Stimulated activated CD8-positive, alpha-beta memory T cell treated with anti-CD3 and anti-CD28 coated beads, Interleukin-15, amount 100 ng/mL, for 48 hours (primary cell): ENCODE results near the gene NBPF1.
"Not testable (repeated sequence)": the region's sequence is repeated elsewhere in the genome, so short reads cannot be mapped to it uniquely, and the experiment has no call there.

Experiments
- DNase-seq, 2 donors: peaks; one replicate each; pipeline ENCODE4 v3.0.0-alpha.2; 2020; ENCODE audit warnings: low read depth in 2 of 2

The NBPF1 gene

GRCh38 chr1:16642025-16642966 lies 28.9 kb upstream of the NBPF1 start:
- DNase-seq, result not testable (repeated sequence)

- not testable (repeated sequence) for DNase-seq
Measured at GRCh38 chr1:16641159-16641975, 28.0 kb upstream of the NBPF1 start.

- not testable (repeated sequence) for DNase-seq
Measured at GRCh38 chr1:16639091-16640031, 26.0 kb upstream of the NBPF1 start.

- DNase-seq, result not testable (repeated sequence)
Measured at GRCh38 chr1:16637941-16638778, 24.8 kb upstream of the NBPF1 start.

GRCh38 chr1:16636551-16637195 lies 23.3 kb upstream of the NBPF1 start:
- DNase-seq, result not testable (repeated sequence)

GRCh38 chr1:16635959-16636358 lies 22.6 kb upstream of the NBPF1 start:
- DNase-seq, result not testable (repeated sequence)

- DNase-seq, result not testable (repeated sequence)
Measured at GRCh38 chr1:16633540-16634282, 20.3 kb upstream of the NBPF1 start.

- not testable (repeated sequence) for DNase-seq
Measured at GRCh38 chr1:16632044-16632850, 18.9 kb upstream of the NBPF1 start.

- no peak for DNase-seq
Measured at GRCh38 chr1:16631248-16632043, 18.1 kb upstream of the NBPF1 start.

GRCh38 chr1:16630661-16631247 lies 17.4 kb upstream of the NBPF1 start:
- DNase-seq, result no peak

- DNase-seq, result not testable (repeated sequence)
Measured at GRCh38 chr1:16629916-16630530, 16.7 kb upstream of the NBPF1 start.

- DNase-seq, result no peak
Measured at GRCh38 chr1:16628361-16629111, 15.2 kb upstream of the NBPF1 start.

- DNase-seq, result not testable (repeated sequence)
Measured at GRCh38 chr1:16626409-16626983, 13.1 kb upstream of the NBPF1 start.

GRCh38 chr1:16625497-16626408 lies 12.4 kb upstream of the NBPF1 start:
- DNase-seq, result no peak
